Neural cell (in vitro differentiated cells): Measurements from ENCODE around the gene MDN1. TPM values are rescaled to one million over a fixed set of nuclear protein-coding genes. Genes with fewer than 3 reads are reported as not detected.

Source experiments
- H2AFZ ChIP-seq: fragments of 200-600, 300-800 bp; sonication (generic), shearing (Covaris generic); 2 replicates; pipeline ENCODE4 v1.6.0; 2014; ENCODE audit warnings: low read depth, mild to moderate bottlenecking, antibody characterized with exemption, low read length, moderate library complexity
- H3F3A ChIP-seq: fragments of 200-600 bp; shearing (Covaris generic); 2 replicates; pipeline ENCODE4 v1.6.1; 2016; ENCODE audit warnings: mild to moderate bottlenecking, moderate library complexity, mixed read lengths, antibody characterized with exemption, low read length; ENCODE audit not compliant: insufficient read depth, poor library complexity, severe bottlenecking
- H3K27ac ChIP-seq: fragments of 200-600, 300-800 bp; sonication (generic), shearing (Covaris generic); 2 replicates; pipeline ENCODE4 v1.5.1; 2014; ENCODE audit warnings: mild to moderate bottlenecking, low read length, moderate library complexity
- H3K27me3 ChIP-seq: fragments of 300-800, 200-600 bp; sonication (generic), shearing (Covaris generic); 2 replicates; pipeline ENCODE4 v1.6.0; 2014; ENCODE audit warnings: mild to moderate bottlenecking, low read depth, low read length, moderate library complexity; ENCODE audit not compliant: insufficient read depth
- H3K36me3 ChIP-seq: fragments of 300-800, 200-600 bp; sonication (generic), shearing (Covaris generic); 2 replicates; pipeline ENCODE4 v1.5.1; 2014; ENCODE audit warnings: mild to moderate bottlenecking, antibody characterized with exemption, low read length, moderate library complexity; ENCODE audit not compliant: insufficient read depth
- H3K4me2 ChIP-seq: fragments of 300-800, 200-600 bp; sonication (generic), shearing (Covaris generic); 2 replicates; pipeline ENCODE4 v1.6.0; 2014; ENCODE audit warnings: mild to moderate bottlenecking, low read length
- H3K4me3 ChIP-seq: fragments of 300-800, 200-600 bp; sonication (generic), shearing (Covaris generic); 2 replicates; pipeline ENCODE4 v1.5.1; 2014; ENCODE audit warnings: mild to moderate bottlenecking, low read length, moderate library complexity
- H3K79me2 ChIP-seq: fragments of 200-600 bp; shearing (Covaris generic); replicated peaks from 2 replicates; pipeline ENCODE4 v1.6.0; 2014; ENCODE audit warnings: mild to moderate bottlenecking, low read length, moderate library complexity; ENCODE audit not compliant: insufficient read depth
- H3K9ac ChIP-seq: fragments of 300-800, 200-600 bp; sonication (generic), shearing (Covaris generic); 2 replicates; pipeline ENCODE4 v1.6.1; 2016; ENCODE audit warnings: mild to moderate bottlenecking, low read length, mixed read lengths
- H3K9me2 ChIP-seq: fragments of 200-600 bp; shearing (Covaris generic); 2 replicates; pipeline ENCODE4 v1.6.1; 2016; ENCODE audit warnings: mild to moderate bottlenecking, low read length, mixed read lengths; ENCODE audit not compliant: insufficient read depth
- H3K9me3 ChIP-seq: fragments of 200-600, 300-800 bp; sonication (generic), shearing (Covaris generic); 2 replicates; pipeline ENCODE4 v1.6.1; 2016; ENCODE audit warnings: mild to moderate bottlenecking, mixed run types, low read length, moderate library complexity, mixed read lengths
- H4K20me1 ChIP-seq: fragments of 200-600 bp; shearing (Covaris generic); 2 replicates; pipeline ENCODE4 v1.6.1; 2016; ENCODE audit warnings: mild to moderate bottlenecking, mixed run types; ENCODE audit not compliant: insufficient read depth
- EP300 ChIP-seq: fragments of 450-650 bp; conservative IDR thresholded peaks from 2 replicates; pipeline ENCODE4 v1.6.1; 2014; ENCODE audit warnings: antibody characterized with exemption, mild to moderate bottlenecking, moderate library complexity; ENCODE audit not compliant: poor library complexity, severe bottlenecking
- EZH2 ChIP-seq: fragments of 200-600, 300-800 bp; shearing (Covaris generic), sonication (generic); IDR thresholded peaks from 2 replicates; pipeline ENCODE4 v1.6.1; 2014; ENCODE audit warnings: antibody characterized with exemption, low read length, borderline replicate concordance, mild to moderate bottlenecking; ENCODE audit not compliant: insufficient read depth, poor library complexity, severe bottlenecking
- MXI1 ChIP-seq: fragments of 450-650 bp; conservative IDR thresholded peaks from 2 replicates; pipeline ENCODE4 v1.6.1; 2014; ENCODE audit warnings: antibody characterized with exemption, mild to moderate bottlenecking; ENCODE audit not compliant: poor library complexity, severe bottlenecking
- POLR2AphosphoS5 ChIP-seq: IDR thresholded peaks from 2 replicates; pipeline ENCODE4 v1.6.1; 2012
- RAD21 ChIP-seq: fragments of 450-650 bp; conservative IDR thresholded peaks from 2 replicates; pipeline ENCODE4 v1.6.1; 2014; ENCODE audit warnings: antibody characterized with exemption, mild to moderate bottlenecking, moderate library complexity
- SMC3 ChIP-seq: fragments of 450-650 bp; conservative IDR thresholded peaks from 2 replicates; pipeline ENCODE4 v1.6.1; 2014; ENCODE audit warnings: antibody characterized with exemption, mild to moderate bottlenecking, moderate library complexity; ENCODE audit not compliant: poor library complexity
- TAF1 ChIP-seq: IDR thresholded peaks from 2 replicates; pipeline ENCODE4 v1.6.1; 2012; ENCODE audit warnings: low read depth
- polyA plus RNA-seq: library from polyadenylated mRNA; depleted of rRNA; stranded (reverse); fragments of >200 nt; gene quantifications from 2 replicates; pipeline ENCODE4 v1.2.3, GENCODE V29; 2014
- TF ChIP-seq, protein P1 (sequence below): fragments of 450-650 bp; IDR thresholded peaks from 2 replicates; pipeline ENCODE4 v1.5.1; 2014; ENCODE audit warnings: antibody characterized with exemption, mild to moderate bottlenecking, moderate library complexity; ENCODE audit not compliant: poor library complexity, severe bottlenecking
- TF ChIP-seq, protein P2 (sequence below): IDR thresholded peaks from 2 replicates; pipeline ENCODE4 v1.6.1; 2012; ENCODE audit warnings: borderline replicate concordance

Gene MDN1
- polyA plus RNA-seq, 1 donor from 2014 or later, result 17.8 TPM

DNA sequence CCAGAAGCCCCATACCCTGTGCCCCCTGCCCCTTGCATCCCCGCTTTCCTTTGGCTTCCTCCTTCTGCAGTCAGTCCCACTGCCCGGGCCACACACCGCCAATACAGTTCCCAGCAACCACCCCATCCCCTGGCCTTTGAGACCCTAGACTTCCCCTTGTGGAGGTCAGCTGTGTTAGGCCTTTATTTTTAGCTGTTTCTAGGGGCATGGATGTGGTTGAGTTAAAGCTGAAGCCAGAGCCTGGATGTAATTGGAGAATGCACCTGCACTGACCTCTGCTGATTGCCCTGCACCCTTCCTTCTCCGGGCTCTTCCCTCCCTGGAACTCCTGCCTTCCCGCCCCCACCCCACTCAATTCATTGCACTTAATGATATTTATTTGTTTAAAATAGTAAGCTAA lies 214.9 kb downstream of the MDN1 start:
- no peaks in the 10 kb centered on the region for H3K27me3 ChIP-seq
- H3K9me3 ChIP-seq, result no peaks in the 10 kb centered on the region
- no peak overlapping the region for H2AFZ ChIP-seq
- H3K36me3 ChIP-seq, result no peaks in the 10 kb centered on the region
- H3K4me3 ChIP-seq, result no peak overlapping the region
- no peaks in the 10 kb centered on the region for H4K20me1 ChIP-seq
- H3K9me2 ChIP-seq, result no peaks in the 10 kb centered on the region
- no peak overlapping the region for H3K9ac ChIP-seq
- H3K79me2 ChIP-seq, result no peaks in the 10 kb centered on the region
- TF ChIP-seq, protein P1, sequence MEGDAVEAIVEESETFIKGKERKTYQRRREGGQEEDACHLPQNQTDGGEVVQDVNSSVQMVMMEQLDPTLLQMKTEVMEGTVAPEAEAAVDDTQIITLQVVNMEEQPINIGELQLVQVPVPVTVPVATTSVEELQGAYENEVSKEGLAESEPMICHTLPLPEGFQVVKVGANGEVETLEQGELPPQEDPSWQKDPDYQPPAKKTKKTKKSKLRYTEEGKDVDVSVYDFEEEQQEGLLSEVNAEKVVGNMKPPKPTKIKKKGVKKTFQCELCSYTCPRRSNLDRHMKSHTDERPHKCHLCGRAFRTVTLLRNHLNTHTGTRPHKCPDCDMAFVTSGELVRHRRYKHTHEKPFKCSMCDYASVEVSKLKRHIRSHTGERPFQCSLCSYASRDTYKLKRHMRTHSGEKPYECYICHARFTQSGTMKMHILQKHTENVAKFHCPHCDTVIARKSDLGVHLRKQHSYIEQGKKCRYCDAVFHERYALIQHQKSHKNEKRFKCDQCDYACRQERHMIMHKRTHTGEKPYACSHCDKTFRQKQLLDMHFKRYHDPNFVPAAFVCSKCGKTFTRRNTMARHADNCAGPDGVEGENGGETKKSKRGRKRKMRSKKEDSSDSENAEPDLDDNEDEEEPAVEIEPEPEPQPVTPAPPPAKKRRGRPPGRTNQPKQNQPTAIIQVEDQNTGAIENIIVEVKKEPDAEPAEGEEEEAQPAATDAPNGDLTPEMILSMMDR, result no peak
- no peak for TF ChIP-seq MXI1
- TF ChIP-seq EP300, result no peak
- TF ChIP-seq, protein P2, sequence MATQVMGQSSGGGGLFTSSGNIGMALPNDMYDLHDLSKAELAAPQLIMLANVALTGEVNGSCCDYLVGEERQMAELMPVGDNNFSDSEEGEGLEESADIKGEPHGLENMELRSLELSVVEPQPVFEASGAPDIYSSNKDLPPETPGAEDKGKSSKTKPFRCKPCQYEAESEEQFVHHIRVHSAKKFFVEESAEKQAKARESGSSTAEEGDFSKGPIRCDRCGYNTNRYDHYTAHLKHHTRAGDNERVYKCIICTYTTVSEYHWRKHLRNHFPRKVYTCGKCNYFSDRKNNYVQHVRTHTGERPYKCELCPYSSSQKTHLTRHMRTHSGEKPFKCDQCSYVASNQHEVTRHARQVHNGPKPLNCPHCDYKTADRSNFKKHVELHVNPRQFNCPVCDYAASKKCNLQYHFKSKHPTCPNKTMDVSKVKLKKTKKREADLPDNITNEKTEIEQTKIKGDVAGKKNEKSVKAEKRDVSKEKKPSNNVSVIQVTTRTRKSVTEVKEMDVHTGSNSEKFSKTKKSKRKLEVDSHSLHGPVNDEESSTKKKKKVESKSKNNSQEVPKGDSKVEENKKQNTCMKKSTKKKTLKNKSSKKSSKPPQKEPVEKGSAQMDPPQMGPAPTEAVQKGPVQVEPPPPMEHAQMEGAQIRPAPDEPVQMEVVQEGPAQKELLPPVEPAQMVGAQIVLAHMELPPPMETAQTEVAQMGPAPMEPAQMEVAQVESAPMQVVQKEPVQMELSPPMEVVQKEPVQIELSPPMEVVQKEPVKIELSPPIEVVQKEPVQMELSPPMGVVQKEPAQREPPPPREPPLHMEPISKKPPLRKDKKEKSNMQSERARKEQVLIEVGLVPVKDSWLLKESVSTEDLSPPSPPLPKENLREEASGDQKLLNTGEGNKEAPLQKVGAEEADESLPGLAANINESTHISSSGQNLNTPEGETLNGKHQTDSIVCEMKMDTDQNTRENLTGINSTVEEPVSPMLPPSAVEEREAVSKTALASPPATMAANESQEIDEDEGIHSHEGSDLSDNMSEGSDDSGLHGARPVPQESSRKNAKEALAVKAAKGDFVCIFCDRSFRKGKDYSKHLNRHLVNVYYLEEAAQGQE, result no peak
- TF ChIP-seq EZH2, result no peak
- TF ChIP-seq POLR2AphosphoS5, result no peak
- TF ChIP-seq SMC3, result no peak
- TF ChIP-seq TAF1, result no peak
- TF ChIP-seq RAD21, result no peak
- H3F3A ChIP-seq, result no peaks in the 10 kb centered on the region
- H3K27ac ChIP-seq, result no peak overlapping the region
- no peak overlapping the region for H3K4me2 ChIP-seq

DNA sequence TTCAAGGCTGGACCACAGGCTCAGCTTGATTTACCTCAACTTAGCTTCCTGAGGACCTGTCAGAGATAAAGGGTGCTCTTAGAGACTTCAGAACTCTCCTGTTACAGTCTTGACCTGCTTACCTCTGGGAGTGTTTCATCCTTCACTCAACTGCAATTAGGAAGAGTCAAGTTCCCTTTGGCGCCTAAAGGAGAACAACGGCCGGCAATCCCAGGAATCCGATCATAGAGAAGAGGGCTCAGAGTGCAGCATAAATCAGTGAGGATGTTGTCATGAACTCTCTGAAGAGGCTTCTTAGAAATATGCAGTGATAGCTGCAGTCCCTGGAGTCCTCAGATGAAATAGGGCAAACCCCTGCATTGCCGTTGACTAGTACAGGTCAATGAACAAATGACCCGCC lies 217.4 kb downstream of the MDN1 start:
- Histone ChIP-seq H2AFZ (no peak overlapping the region), H3K9ac (no peak overlapping the region), H3K9me3 (no peaks in the 10 kb centered on the region), H3K27ac (no peak overlapping the region), H4K20me1 (no peaks in the 10 kb centered on the region), H3K4me2 (no peak overlapping the region), H3K79me2 (no peaks in the 10 kb centered on the region), H3K4me3 (no peak overlapping the region), H3F3A (no peaks in the 10 kb centered on the region), H3K9me2 (no peaks in the 10 kb centered on the region), H3K27me3 (no peaks in the 10 kb centered on the region), H3K36me3 (no peaks in the 10 kb centered on the region)
- TF ChIP-seq POLR2AphosphoS5, result no peak

DNA sequence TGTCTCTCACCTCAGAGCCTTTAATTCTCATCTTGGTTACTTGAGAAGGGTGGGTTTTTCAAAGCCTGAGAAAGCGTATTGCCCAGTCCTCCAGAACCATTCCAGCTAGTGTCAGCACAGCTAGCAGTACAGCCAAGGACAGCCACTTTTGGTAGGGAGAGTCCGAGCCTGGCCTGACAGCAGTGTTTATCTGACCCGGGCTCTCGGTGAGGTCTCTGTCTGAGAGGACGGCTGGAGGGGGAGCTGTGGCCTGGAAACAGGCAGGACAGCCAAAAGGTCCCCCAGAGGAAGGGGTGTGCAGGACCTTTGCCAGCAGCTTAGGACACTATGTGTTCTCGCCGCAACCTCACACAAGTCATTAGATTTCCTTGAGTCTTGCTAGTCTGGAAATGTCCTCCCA lies 219.9 kb downstream of the MDN1 start:
- H3K9ac ChIP-seq, result no peak overlapping the region
- H3K36me3 ChIP-seq, result no peaks in the 10 kb centered on the region
- H3F3A ChIP-seq, result no peaks in the 10 kb centered on the region
- H2AFZ ChIP-seq, result no peak overlapping the region
- no peak overlapping the region for H3K4me3 ChIP-seq
- H3K9me2 ChIP-seq, result no peaks in the 10 kb centered on the region
- no peak overlapping the region for H3K4me2 ChIP-seq
- TF ChIP-seq EZH2, result no peak
- no peak for TF ChIP-seq MXI1
- no peak for TF ChIP-seq TAF1
- TF ChIP-seq RAD21, result no peak
- TF ChIP-seq EP300, result no peak
- TF ChIP-seq, protein P2, result no peak
- TF ChIP-seq SMC3, result no peak
- no peak for TF ChIP-seq POLR2AphosphoS5
- no peak overlapping the region for H3K27ac ChIP-seq
- no peaks in the 10 kb centered on the region for H3K9me3 ChIP-seq
- no peaks in the 10 kb centered on the region for H4K20me1 ChIP-seq
- no peaks in the 10 kb centered on the region for H3K27me3 ChIP-seq
- no peaks in the 10 kb centered on the region for H3K79me2 ChIP-seq
